ENCODE data around the gene CORO1C.

Gene CORO1C

DNA sequence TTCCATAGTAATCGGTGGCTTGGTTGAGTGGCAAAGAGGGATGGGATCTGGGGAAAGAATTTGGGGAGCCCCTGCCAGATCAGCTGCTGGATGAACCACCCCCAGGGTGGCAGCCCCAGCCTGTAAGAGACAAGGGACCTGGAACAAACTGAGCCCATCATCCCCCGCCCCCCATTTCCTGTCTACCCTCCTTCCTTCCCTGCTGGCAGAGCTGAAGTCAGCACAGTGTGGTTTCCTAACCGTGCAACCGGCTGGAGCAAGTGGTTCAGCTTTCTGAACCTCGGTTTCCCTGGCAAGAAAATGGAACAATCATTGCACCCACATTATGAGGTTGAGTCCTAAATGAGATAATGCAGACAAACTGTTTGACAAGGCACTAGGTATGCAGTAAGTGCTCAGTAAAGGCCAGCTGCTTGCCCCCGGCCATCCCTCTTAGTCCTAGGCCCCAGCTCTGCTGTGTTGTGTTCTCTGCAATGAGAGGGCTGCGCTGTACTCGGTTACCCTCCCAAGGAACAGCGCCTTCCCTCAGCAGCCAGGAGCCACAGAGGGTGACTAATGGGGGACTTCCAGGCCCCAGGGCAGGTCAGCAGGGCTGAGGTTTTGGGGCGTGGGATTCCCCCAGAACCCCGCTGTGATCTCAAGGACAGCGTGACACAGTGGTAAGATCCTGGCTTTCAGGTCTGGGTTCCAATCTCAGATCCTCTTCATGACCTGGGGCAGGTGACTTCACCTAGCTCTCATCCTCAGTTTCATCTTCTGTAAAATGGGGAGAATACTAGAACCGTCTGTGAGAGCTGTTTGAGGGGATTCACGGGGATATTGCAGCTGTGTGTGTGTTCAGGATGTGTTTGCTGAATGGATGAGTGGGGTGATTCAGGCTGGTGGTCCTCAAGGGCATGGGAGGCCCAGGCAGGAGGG, 114.1 kb downstream of the CORO1C start:
- TF ChIP-seq, protein P1, sequence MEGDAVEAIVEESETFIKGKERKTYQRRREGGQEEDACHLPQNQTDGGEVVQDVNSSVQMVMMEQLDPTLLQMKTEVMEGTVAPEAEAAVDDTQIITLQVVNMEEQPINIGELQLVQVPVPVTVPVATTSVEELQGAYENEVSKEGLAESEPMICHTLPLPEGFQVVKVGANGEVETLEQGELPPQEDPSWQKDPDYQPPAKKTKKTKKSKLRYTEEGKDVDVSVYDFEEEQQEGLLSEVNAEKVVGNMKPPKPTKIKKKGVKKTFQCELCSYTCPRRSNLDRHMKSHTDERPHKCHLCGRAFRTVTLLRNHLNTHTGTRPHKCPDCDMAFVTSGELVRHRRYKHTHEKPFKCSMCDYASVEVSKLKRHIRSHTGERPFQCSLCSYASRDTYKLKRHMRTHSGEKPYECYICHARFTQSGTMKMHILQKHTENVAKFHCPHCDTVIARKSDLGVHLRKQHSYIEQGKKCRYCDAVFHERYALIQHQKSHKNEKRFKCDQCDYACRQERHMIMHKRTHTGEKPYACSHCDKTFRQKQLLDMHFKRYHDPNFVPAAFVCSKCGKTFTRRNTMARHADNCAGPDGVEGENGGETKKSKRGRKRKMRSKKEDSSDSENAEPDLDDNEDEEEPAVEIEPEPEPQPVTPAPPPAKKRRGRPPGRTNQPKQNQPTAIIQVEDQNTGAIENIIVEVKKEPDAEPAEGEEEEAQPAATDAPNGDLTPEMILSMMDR (IDR thresholded peaks at IDR 0.05; ENCODE audit: insufficient read depth, low read depth, low read length, missing control alignments), result no peak
- peak; percentile 97 for DNase-seq (ENCODE audit: low read depth)
- peak overlapping the region; percentile 23 for H3K4me3 ChIP-seq (ENCODE audit: low read depth, low read length)

DNA sequence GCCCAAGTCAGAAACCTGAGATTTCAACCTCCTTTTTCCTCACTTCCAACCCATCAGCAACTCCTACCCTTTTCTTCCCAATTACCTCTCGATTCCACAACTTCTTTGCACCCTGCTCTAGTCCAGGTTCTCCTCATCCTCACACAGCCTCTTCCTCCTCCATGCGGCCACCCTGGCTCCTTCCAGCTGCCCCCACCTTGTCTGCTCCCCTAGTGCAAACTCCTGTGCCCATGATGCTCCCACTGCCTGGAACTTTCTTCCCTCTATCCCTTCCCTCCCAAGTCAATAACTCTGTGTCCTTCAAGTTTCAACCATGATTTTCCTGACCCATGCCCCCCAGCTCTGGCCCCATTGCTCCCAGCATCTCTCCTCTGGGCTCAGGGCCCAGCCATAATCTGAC, 115.0 kb downstream of the CORO1C start:
- H3K4me3 ChIP-seq (ENCODE audit: low read depth, low read length), result peak overlapping the region; percentile 23
- TF ChIP-seq, protein P1 (IDR thresholded peaks at IDR 0.05; ENCODE audit: insufficient read depth, low read depth, low read length, missing control alignments), result no peak
- no peak for DNase-seq (ENCODE audit: low read depth)

DNA sequence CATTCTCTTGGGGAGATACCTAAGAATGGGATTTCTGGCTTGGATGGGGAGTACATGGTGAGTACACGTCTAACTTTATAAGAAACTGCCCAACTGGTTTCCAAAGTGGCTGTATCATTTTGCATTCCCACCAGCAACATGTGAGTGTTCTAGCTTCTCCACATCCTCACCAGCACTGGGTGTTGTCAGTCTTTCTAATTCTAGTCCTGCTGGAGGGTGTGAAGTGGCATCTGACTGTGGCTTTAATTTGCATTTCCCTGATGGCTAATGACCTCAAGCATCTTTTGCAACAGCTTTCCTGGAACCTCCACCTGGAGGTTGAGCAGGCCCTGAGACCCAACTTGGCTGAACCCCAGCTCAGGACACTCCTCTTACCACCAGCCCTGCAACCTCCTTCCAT, 115.4 kb downstream of the CORO1C start:
- H3K4me3 ChIP-seq (ENCODE audit: low read depth, low read length), result no peak overlapping the region
- TF ChIP-seq, protein P1 (IDR thresholded peaks at IDR 0.05; ENCODE audit: insufficient read depth, low read depth, low read length, missing control alignments), result no peak
- DNase-seq (ENCODE audit: low read depth), result peak; percentile 71

- DNase-seq (ENCODE audit: low read depth), result no peak
- no peak overlapping the region for H3K4me3 ChIP-seq (ENCODE audit: low read depth, low read length)
- TF ChIP-seq, protein P1 (IDR thresholded peaks at IDR 0.05; ENCODE audit: insufficient read depth, low read depth, low read length, missing control alignments), result no peak
Measured at GRCh38 chr12:108614639-108615038, 116.7 kb downstream of the CORO1C start.

DNA sequence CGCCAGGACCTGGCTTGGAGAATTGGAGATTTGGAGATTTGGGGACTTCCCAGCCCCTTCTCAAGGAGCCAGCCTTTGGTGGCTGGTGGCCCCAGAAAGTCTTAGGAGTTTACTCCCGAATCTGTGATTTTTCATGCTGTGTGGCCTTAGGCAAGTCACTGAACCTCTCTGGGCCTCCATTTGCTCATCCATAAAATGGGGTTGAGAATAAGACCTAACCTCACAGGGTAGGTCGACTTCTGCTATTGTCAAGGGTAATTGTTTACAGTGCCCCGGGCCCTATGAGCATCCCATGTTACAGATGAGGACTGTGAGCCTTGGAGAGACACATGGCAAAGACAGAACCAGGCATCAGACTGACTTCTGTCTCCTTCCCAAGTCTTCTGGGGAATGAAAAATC, 117.3 kb downstream of the CORO1C start:
- TF ChIP-seq, protein P1 (IDR thresholded peaks at IDR 0.05; ENCODE audit: insufficient read depth, low read depth, low read length, missing control alignments), result no peak
- H3K4me3 ChIP-seq (ENCODE audit: low read depth, low read length), result no peak overlapping the region
- DNase-seq (ENCODE audit: low read depth), result no peak

DNA sequence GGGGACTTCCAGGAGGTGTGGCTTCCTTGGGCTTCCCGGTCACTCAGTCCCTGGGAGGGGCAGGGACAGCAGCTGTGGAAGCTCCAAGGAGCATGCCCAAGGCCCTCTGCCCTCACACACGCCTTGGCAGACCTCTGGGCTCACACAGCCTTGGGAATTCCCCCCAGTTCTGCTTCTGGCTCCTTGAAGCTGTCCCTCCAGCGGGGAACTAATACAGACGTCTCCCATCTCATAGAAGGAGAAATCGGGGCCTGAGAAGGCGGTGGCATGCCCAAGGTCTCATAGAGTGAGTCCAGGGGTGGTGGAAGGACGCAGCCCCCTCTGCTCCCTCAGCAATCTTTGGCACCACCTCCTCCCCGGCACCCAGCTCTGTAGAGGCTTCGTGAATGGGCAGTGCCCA, 117.8 kb downstream of the CORO1C start:
- DNase-seq (ENCODE audit: low read depth), result peak; percentile 61
- TF ChIP-seq, protein P1 (IDR thresholded peaks at IDR 0.05; ENCODE audit: insufficient read depth, low read depth, low read length, missing control alignments), result no peak
- no peak overlapping the region for H3K4me3 ChIP-seq (ENCODE audit: low read depth, low read length)

All from GM12865 (cell line).